Panc1 (cell line): ENCODE results near the gene ST6GALNAC6.

Experiments
- CTCF ChIP-seq: fragments of 450-650 bp; IDR thresholded peaks from 2 replicates; pipeline ENCODE4 v1.5.1; 2017; ENCODE audit warnings: mild to moderate bottlenecking
- POLR2AphosphoS5 ChIP-seq: IDR thresholded peaks from 2 replicates; pipeline ENCODE4 v1.6.1; 2012; ENCODE audit warnings: mild to moderate bottlenecking, low read depth, low read length, moderate library complexity
- REST ChIP-seq, 2 experiments: IDR thresholded peaks; 2 replicates each; pipeline ENCODE4 v1.6.1; 2011 to 2012; ENCODE audit warnings: low read depth in 2 of 2, control low read depth in 1 of 2, low read length in 1 of 2, mild to moderate bottlenecking in 1 of 2, moderate library complexity in 1 of 2; ENCODE audit not compliant: insufficient read depth in 1 of 2
- SIN3A ChIP-seq: IDR thresholded peaks from 2 replicates; pipeline ENCODE4 v1.6.1; 2012; ENCODE audit warnings: low read depth, mild to moderate bottlenecking, low read length, moderate library complexity, borderline replicate concordance; ENCODE audit not compliant: insufficient read depth

- no peak for TF ChIP-seq CTCF
- TF ChIP-seq REST (IDR thresholded peaks at IDR 0.05; ENCODE audit: insufficient read depth in 1 of 2, low read depth in 2 of 2, low read length in 1 of 2): no peak
- TF ChIP-seq POLR2AphosphoS5: no peak
- no peak for TF ChIP-seq SIN3A
These were observed 13.5 kb upstream of the ST6GALNAC6 start for GRCh38 chr9:127912882-127913281.
